Liver (tissue), 3 donors: ENCODE measurements around the gene KRTAP3-3.

Experiments used
- ATF3 ChIP-seq: IDR thresholded peaks from 2 replicates; pipeline ENCODE4 v1.6.1; 2016; ENCODE audit warnings: antibody characterized with exemption
- EGR1 ChIP-seq, 2 donors: IDR thresholded peaks; 2 replicates each; pipeline ENCODE4 v1.6.1; 2016 to 2018; ENCODE audit warnings: antibody characterized with exemption in 2 of 2, low read depth in 2 of 2
- FOXA1 ChIP-seq: IDR thresholded peaks from 2 replicates; pipeline ENCODE4 v1.6.1; 2016; ENCODE audit warnings: antibody characterized with exemption
- FOXA2 ChIP-seq: IDR thresholded peaks from 2 replicates; pipeline ENCODE4 v1.6.1; 2016; ENCODE audit warnings: antibody characterized with exemption
- GABPA ChIP-seq, 2 donors: IDR thresholded peaks in 1 of 2; conservative IDR thresholded peaks in 1 of 2; 2 replicates each; pipeline ENCODE4 v1.6.1; 2016; ENCODE audit warnings: antibody characterized with exemption in 2 of 2, mild to moderate bottlenecking in 1 of 2, moderate library complexity in 1 of 2
- MAX ChIP-seq: IDR thresholded peaks from 2 replicates; pipeline ENCODE4 v1.6.1; 2016; ENCODE audit warnings: antibody characterized with exemption
- NR2F2 ChIP-seq: IDR thresholded peaks from 2 replicates; pipeline ENCODE4 v1.6.1; 2016; ENCODE audit warnings: antibody characterized with exemption
- RAD21 ChIP-seq, 2 donors: IDR thresholded peaks; 2 replicates each; pipeline ENCODE4 v1.6.1; 2016; ENCODE audit warnings: antibody characterized with exemption in 2 of 2, mild to moderate bottlenecking in 2 of 2
- SP1 ChIP-seq: IDR thresholded peaks from 2 replicates; pipeline ENCODE4 v1.6.1; 2018; ENCODE audit warnings: antibody characterized with exemption, mild to moderate bottlenecking
- TAF1 ChIP-seq: conservative IDR thresholded peaks from 2 replicates; pipeline ENCODE4 v1.6.1; 2016; ENCODE audit warnings: antibody characterized with exemption, mild to moderate bottlenecking
- YY1 ChIP-seq: IDR thresholded peaks from 2 replicates; pipeline ENCODE4 v1.6.1; 2016; ENCODE audit warnings: antibody characterized with exemption, mild to moderate bottlenecking
- ZBTB33 ChIP-seq: IDR thresholded peaks from 2 replicates; pipeline ENCODE4 v1.6.1; 2016; ENCODE audit warnings: antibody characterized with exemption
- TF ChIP-seq, protein P1 (sequence below): IDR thresholded peaks from 2 replicates; pipeline ENCODE4 v1.6.1; 2016; ENCODE audit warnings: antibody characterized with exemption, mild to moderate bottlenecking
- TF ChIP-seq, protein P2 (sequence below): fragments of 150-350 bp; IDR thresholded peaks from 2 replicates; pipeline ENCODE4 v1.5.1; 2017; ENCODE audit warnings: improper control_type of control experiment, low read depth, low read length; ENCODE audit not compliant: missing input control
- donor health status: healthy.
- donor health status: healthy.

GRCh38 chr17:41013181-41013580 is 19.2 kb upstream of the KRTAP3-3 start:
- TF ChIP-seq, protein P1, sequence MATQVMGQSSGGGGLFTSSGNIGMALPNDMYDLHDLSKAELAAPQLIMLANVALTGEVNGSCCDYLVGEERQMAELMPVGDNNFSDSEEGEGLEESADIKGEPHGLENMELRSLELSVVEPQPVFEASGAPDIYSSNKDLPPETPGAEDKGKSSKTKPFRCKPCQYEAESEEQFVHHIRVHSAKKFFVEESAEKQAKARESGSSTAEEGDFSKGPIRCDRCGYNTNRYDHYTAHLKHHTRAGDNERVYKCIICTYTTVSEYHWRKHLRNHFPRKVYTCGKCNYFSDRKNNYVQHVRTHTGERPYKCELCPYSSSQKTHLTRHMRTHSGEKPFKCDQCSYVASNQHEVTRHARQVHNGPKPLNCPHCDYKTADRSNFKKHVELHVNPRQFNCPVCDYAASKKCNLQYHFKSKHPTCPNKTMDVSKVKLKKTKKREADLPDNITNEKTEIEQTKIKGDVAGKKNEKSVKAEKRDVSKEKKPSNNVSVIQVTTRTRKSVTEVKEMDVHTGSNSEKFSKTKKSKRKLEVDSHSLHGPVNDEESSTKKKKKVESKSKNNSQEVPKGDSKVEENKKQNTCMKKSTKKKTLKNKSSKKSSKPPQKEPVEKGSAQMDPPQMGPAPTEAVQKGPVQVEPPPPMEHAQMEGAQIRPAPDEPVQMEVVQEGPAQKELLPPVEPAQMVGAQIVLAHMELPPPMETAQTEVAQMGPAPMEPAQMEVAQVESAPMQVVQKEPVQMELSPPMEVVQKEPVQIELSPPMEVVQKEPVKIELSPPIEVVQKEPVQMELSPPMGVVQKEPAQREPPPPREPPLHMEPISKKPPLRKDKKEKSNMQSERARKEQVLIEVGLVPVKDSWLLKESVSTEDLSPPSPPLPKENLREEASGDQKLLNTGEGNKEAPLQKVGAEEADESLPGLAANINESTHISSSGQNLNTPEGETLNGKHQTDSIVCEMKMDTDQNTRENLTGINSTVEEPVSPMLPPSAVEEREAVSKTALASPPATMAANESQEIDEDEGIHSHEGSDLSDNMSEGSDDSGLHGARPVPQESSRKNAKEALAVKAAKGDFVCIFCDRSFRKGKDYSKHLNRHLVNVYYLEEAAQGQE: no peak
- TF ChIP-seq, protein P2, sequence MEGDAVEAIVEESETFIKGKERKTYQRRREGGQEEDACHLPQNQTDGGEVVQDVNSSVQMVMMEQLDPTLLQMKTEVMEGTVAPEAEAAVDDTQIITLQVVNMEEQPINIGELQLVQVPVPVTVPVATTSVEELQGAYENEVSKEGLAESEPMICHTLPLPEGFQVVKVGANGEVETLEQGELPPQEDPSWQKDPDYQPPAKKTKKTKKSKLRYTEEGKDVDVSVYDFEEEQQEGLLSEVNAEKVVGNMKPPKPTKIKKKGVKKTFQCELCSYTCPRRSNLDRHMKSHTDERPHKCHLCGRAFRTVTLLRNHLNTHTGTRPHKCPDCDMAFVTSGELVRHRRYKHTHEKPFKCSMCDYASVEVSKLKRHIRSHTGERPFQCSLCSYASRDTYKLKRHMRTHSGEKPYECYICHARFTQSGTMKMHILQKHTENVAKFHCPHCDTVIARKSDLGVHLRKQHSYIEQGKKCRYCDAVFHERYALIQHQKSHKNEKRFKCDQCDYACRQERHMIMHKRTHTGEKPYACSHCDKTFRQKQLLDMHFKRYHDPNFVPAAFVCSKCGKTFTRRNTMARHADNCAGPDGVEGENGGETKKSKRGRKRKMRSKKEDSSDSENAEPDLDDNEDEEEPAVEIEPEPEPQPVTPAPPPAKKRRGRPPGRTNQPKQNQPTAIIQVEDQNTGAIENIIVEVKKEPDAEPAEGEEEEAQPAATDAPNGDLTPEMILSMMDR: no peak
- TF ChIP-seq TAF1 (no peak), GABPA (IDR thresholded peaks at IDR 0.05 in 1 of 2, conservative IDR thresholded peaks at IDR 0.05 in 1 of 2) (no peak), MAX (no peak), SP1 (no peak), NR2F2 (no peak), EGR1 (IDR thresholded peaks at IDR 0.05; ENCODE audit: low read depth in 2 of 2) (no peak), RAD21 (IDR thresholded peaks at IDR 0.05) (no peak), ATF3 (no peak), FOXA1 (no peak), YY1 (no peak), ZBTB33 (no peak), FOXA2 (no peak)
